D721Med (cell line): ENCODE data around the gene ZKSCAN8.

Experiments
- DNase-seq: peaks from one replicate; pipeline ENCODE4 v3.0.0; 2011; ENCODE audit warnings: low spot score; ENCODE audit not compliant: insufficient read length
- FAIRE-seq: peaks from 2 replicates; lab custom pipeline; 2011; peaks lifted over from hg19 to GRCh38; lab: Jason Lieb, UNC
- CTCF ChIP-seq: IDR thresholded peaks from 2 replicates; pipeline ENCODE4 v1.5.1; 2012; ENCODE audit warnings: mild to moderate bottlenecking, control low read depth; ENCODE audit not compliant: insufficient read depth; ENCODE audit errors: missing control alignments

The ZKSCAN8 gene

GRCh38 chr6:28160233-28160632 lies 18.6 kb downstream of the ZKSCAN8 start:
- TF ChIP-seq CTCF = no peak
- no peak for FAIRE-seq
- DNase-seq = no peak

DNA sequence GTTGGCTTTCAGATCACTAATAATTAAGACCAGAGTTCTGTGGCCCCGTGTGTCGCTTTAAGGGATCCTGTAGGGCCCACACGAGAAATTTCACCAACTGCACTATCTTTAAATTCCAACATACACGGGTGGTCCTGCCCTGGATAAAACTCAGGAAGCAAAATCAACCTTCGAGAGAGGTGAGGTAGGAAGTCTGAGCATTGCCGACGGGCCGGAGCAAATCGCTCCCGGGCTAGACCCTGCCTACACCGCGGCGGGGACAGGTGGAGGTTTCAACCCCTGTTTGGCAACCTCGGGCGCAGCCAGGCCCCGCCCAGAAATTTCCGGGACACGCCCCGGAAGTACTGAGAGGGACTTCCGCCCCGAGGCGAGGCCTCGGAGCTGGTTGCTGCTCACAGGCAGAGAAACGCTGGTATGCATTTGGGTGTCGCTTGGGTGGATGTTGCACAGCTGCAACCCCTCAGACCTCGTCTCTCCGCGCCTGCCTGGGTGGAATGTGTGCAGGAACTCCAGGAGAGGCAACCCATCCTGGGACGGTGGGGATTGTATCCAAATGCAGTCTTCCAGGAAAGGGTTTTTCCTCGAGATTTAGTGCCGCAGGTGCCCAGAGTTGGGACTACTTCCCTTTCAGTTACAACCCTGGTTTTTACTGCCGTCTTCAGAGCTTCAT lies 19.9 kb downstream of the ZKSCAN8 start:
- DNase-seq = no peak
- TF ChIP-seq CTCF = no peak
- FAIRE-seq = no peak

DNA sequence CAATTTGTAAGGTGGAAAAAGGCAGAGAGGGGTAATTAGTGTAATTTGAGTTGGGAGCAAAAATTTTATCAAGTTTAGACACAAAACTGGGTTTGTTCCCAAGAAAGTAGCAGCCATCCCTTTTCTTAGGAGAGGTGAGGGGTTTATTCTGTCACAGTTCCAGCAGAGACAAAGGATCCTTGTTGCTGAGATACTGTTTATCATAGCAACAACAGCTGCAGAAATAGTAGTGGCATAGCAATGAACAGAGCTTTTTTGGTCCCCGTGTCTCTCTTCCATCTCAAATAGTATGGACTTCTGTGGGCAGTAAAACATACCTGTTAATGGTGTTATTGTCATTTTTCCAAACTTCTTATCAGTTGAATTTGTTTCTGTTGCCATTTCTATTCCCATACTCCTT lies 23.9 kb downstream of the ZKSCAN8 start:
- DNase-seq (no peak), FAIRE-seq (no peak)
- TF ChIP-seq CTCF = no peak

DNA sequence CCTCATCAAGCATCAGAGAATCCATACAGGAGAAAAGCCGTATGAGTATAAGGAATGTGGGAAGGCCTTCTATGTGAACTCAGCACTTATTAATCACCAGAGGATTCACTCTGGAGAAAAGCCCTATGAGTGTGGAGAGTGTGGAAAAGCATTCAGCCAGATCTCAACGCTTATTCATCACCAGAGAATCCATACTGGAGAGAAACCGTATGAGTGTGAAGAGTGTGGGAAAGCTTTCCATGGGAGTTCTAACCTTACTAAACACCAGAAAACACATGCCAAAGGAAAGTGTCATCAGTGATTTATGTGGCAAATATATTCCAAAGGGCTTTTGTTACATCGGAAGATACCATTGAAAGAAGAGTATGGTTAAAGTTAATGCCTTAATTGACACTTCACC lies 25.4 kb downstream of the ZKSCAN8 start:
- no peak for DNase-seq
- no peak for TF ChIP-seq CTCF
- no peak for FAIRE-seq

DNA sequence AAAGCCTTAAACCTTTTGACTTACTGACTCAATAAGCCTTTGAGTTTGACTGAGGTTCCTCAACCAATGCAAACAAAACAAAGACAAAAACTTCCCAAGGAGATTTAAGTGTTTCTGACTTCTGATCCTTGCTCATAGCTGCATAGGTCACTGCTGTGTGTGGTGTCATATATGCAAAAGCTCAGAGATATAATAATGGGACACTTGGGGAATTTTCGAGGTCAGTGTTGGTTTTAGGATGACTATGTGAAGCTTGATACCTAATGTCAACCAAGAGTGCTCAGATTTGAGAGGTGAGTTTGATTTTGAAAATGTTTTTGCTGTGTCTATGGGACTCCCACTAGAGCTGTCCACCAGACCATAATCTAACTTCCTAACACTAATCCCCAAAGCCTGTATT lies 26.2 kb downstream of the ZKSCAN8 start:
- FAIRE-seq = no peak
- TF ChIP-seq CTCF = no peak
- DNase-seq = no peak

GRCh38 chr6:28171271-28171670 lies 29.6 kb downstream of the ZKSCAN8 start:
- TF ChIP-seq CTCF = no peak
- DNase-seq (no peak), FAIRE-seq (no peak)

GRCh38 chr6:28172006-28172405 lies 30.3 kb downstream of the ZKSCAN8 start:
- TF ChIP-seq CTCF = no peak
- no peak for FAIRE-seq
- DNase-seq = no peak
